Aorta (tissue), 5 donors: ENCODE data around the gene ST14. TPM values are rescaled to one million over a fixed set of nuclear protein-coding genes. Genes with fewer than 3 reads are reported as not detected.

Source experiments
- ATAC-seq: fragments of 200-7000 bp; cut with Tn5 transposase; one replicate; pipeline ENCODE4 v1.9.1; 2022; ENCODE audit warnings: moderate library complexity; ENCODE audit not compliant: low FRiP score
- DNase-seq, 2 donors: peaks; one replicate each; pipeline ENCODE4 v3.0.0-alpha.2; 2020
- H3K27ac ChIP-seq, 2 donors: one replicate each; pipeline ENCODE4 v1.5.1; 2013; ENCODE audit warnings: low read length in 2 of 2, mild to moderate bottlenecking in 2 of 2, moderate library complexity in 2 of 2, control low read depth in 1 of 2, inconsistent platforms in 1 of 2, low read depth in 1 of 2
- H3K27me3 ChIP-seq, 2 donors: one replicate each; pipeline ENCODE4 v1.6.1; 2013; ENCODE audit warnings: control low read depth in 1 of 2, low read length in 1 of 2, mild to moderate bottlenecking in 1 of 2, moderate library complexity in 1 of 2; ENCODE audit not compliant: insufficient read depth in 2 of 2, control insufficient read depth in 1 of 2
- H3K36me3 ChIP-seq, 2 donors: one replicate each; pipeline ENCODE4 v1.6.1; 2013; ENCODE audit warnings: control low read depth in 1 of 2, low read length in 1 of 2, mild to moderate bottlenecking in 1 of 2; ENCODE audit not compliant: insufficient read depth in 2 of 2, control insufficient read depth in 1 of 2
- H3K4me1 ChIP-seq, 2 donors: one replicate each; pipeline ENCODE4 v1.6.1; 2013; ENCODE audit warnings: low read length in 2 of 2, control low read depth in 1 of 2, mild to moderate bottlenecking in 1 of 2, moderate library complexity in 1 of 2; ENCODE audit not compliant: insufficient read depth in 2 of 2, control insufficient read depth in 1 of 2
- H3K4me3 ChIP-seq, 2 donors: one replicate each; pipeline ENCODE4 v1.5.1; 2013; ENCODE audit warnings: low read length in 2 of 2, control low read depth in 1 of 2, mild to moderate bottlenecking in 1 of 2
- H3K9me3 ChIP-seq: one replicate; pipeline ENCODE4 v1.6.1; 2013; ENCODE audit warnings: mild to moderate bottlenecking, low read length; ENCODE audit not compliant: control insufficient read depth
- WGBS, 2 donors: extraction: QIAGEN DNeasy Blood & Tissue Kit; methylation state at CpG; one replicate each; pipeline ENCODE4 v1.1.7; 2013; 5-methylcytosine and 5-hydroxymethylcytosine counted together
- intact Hi-C, 2 donors: fragments of 100-400 bp; cut with DNase I; formaldehyde crosslinking; loops; one replicate each; pipeline versions ENCODE4 v1.14.2 to v1.15.0; 2022
- polyA plus RNA-seq, 2 donors: library from polyadenylated mRNA; stranded (reverse); fragments of 200-250 nt; gene quantifications; one replicate each; pipeline ENCODE4 v1.2.3, GENCODE V29; 2013
- total RNA-seq, 2 donors: library from RNA; stranded (reverse); fragmentation: NEBNext Ultra II Directional; extraction: Animal tissue kit (Norgen Biotek cat#: 25700); gene quantifications; one replicate each; pipeline ENCODE4 v1.2.1, GENCODE V29; 2021
- donor health status: healthy with polysubstance abuse.
- donor health status: Bipolar disorder and iron deficiency.
- donor health status: DM: no; HTN: no; CAD: no.
- donor health status: DM: no; HTN: no; CAD: no.
- donor health status: DM: yes; HTN: yes; CAD: no.

ST14 gene
- total and polyA plus RNA-seq, 4 donors, result 0.74 to 14.4 (median 6.1) TPM

DNA sequence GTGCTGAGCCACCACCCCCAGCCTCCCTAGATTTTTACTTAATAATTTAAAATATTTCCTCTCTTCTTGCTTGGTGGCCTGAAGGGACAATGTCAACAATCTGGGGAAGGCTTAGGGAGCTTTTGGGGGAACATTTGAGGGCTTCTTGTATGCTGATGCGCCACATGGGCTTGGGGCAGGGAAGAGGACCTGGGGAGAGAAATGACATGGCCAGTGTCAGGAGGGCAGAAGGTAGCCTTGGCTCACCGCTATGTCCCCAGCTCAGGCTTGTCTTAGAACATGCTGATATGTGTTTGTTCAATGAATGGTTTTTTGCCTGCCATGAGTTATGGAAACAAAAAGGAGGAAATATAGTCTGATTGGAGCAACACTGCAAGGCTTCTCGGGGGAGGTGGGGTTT is 51.6 kb downstream of the ST14 start:
- no peaks in the 10 kb centered on the region for H3K4me1 ChIP-seq
- intact Hi-C loops, result loop anchor here (5.0 to 10.0 kb wide), 3 partner anchors 181 to 216 kb away; partner anchors contain the start of gene ADAMTS8 (in 1 of the 2)
- H3K27ac ChIP-seq, result no peak overlapping the region
- no peaks in the 10 kb centered on the region for H3K27me3 ChIP-seq
- peak in 1 of 2 donors; percentile 17 for DNase-seq
- ATAC-seq, result no peak
- no peaks in the 10 kb centered on the region for H3K36me3 ChIP-seq
- no peaks in the 10 kb centered on the region for H3K9me3 ChIP-seq
- H3K4me3 ChIP-seq, result no peak overlapping the region
- 94% methylated on average over 3 of the region's 3 CpGs for WGBS, 2 donors

DNA sequence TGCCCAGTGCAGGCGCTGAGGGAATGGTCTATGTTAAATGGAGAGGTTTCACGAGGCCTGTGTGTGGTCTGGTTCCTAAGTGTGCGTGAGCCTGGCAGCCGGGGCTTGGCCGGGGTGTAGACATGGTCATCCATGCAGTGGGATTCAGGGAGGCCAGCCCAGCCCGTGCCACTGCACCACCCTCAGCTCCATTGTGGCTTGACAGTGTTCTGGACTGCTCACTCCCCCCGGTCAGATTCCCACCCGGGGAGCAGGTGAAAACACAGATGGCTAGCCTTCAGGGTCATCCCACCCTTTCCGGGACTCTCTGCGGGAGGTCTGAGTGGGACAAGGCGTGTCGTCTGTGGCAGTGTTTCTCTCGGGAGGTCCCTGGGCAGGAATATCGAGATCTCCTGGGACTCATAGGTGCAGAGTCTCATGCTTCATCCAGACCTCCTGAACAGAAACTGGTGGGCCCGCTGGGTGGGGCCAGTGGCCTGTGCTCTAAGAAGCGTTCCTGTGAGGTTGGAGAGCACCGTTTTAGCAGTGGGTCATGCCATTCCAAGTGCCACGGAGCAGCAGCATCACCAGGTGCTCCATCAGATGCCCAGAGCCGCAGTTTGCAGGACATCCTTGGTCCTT is 52.3 kb downstream of the ST14 start:
- peak in 1 of 2 donors; percentile 68 for DNase-seq
- H3K4me3 ChIP-seq, result no peak overlapping the region
- no peak for ATAC-seq
- H3K9me3 ChIP-seq, result no peaks in the 10 kb centered on the region
- H3K27me3 ChIP-seq, result no peaks in the 10 kb centered on the region
- intact Hi-C loops, result loop anchor here (2.0 to 10.0 kb wide), 4 partner anchors 180 to 219 kb away; partner anchors contain the start of gene ADAMTS8 (in 1 of the 2)
- WGBS, 2 donors, result 84 to 90% methylated on average over 19 of the region's 19 CpGs
- no peaks in the 10 kb centered on the region for H3K4me1 ChIP-seq
- H3K36me3 ChIP-seq, result no peaks in the 10 kb centered on the region
- no peak overlapping the region for H3K27ac ChIP-seq

DNA sequence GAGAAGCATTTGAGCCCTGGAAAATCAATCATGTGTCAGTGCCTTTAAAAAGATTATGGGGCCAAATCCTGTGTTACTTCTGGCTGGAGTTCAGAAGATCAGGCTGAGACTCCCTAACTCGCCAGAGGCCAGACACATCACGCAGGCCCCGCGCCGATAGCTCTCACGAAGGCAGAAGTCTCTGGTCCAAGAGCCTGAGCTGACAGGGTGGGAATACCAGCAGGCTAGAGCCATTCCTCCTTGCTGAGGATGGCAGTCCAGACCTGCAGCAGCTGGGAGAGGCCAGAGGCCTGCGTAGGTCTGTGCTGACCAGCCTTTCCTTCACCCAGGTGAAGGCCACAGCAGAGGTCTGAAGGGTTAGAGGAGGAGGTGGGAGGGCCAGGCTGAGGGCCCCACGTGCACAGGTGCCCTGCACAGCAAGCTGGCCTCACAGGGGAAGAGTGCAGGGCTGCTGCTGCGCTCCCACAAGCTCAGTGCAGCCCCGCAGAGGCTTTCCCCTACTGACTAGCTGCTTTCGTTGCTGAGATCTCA is 52.9 kb downstream of the ST14 start:
- no peaks in the 10 kb centered on the region for H3K9me3 ChIP-seq
- ATAC-seq (no peak), DNase-seq (peak in 1 of 2 donors; percentile 28)
- WGBS, 2 donors, result 45 to 50% methylated on average over 11 of the region's 11 CpGs
- H3K27me3 ChIP-seq, result no peaks in the 10 kb centered on the region
- H3K4me1 ChIP-seq, result no peaks in the 10 kb centered on the region
- H3K27ac ChIP-seq, result no peak overlapping the region
- H3K4me3 ChIP-seq, result no peak overlapping the region
- H3K36me3 ChIP-seq, result no peaks in the 10 kb centered on the region
- intact Hi-C loops, result loop anchor here (2.0 to 10.0 kb wide), 4 partner anchors 180 to 218 kb away; partner anchors contain the start of gene ADAMTS8 (in 1 of the 2)

DNA sequence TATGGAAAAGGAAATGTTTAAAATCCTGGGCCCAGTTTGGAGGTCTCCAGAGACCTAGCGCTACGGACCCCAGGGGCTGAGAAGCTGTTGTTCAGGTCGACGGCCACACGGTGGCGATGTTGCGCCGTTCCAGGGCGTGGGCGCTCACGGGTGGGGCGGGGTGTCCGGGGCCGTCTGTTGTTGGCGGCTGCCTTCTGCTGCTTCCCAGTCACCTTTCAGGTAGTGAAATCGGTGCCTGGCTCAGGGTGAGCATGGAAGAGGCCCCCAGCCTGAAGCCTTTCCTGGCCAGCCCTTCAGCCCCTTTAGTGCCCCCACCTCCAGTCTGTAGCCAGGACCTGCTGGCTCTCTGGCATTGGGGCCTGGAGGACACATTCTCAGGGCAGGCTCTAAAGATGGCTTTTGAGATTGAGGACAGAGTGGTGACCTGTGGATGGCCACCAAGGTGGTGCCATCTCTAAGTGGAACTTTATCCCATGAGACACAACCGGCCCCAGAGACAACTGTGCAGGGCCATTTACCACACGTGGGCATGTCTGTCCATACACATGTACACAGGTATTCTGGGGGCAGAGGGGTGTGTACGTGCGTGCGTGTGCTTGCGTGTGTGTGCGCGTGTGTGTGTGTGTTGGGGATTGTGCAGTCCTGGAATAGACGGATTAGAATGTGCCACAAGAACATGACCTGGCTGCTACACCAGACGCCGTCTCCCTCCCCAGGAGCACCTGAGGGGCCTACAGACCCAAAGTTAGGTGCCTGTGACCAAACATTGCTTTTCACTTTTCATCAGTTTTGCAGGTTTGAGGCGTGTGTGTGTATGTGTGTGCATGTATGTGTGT is 53.8 kb downstream of the ST14 start:
- peak in 1 of 2 donors; percentile 91 for DNase-seq
- Histone ChIP-seq H3K4me1 (no peaks in the 10 kb centered on the region), H3K4me3 (no peak overlapping the region), H3K9me3 (no peaks in the 10 kb centered on the region), H3K27me3 (no peaks in the 10 kb centered on the region), H3K27ac (no peak overlapping the region), H3K36me3 (no peaks in the 10 kb centered on the region)
- intact Hi-C loops, result loop anchor here (2.0 to 10.0 kb wide), 4 partner anchors 179 to 217 kb away; partner anchors contain the start of gene ADAMTS8 (in 1 of the 2)
- WGBS, 2 donors, result 34 to 35% methylated on average over 28 of the region's 28 CpGs
- ATAC-seq, result peak; percentile 77

DNA sequence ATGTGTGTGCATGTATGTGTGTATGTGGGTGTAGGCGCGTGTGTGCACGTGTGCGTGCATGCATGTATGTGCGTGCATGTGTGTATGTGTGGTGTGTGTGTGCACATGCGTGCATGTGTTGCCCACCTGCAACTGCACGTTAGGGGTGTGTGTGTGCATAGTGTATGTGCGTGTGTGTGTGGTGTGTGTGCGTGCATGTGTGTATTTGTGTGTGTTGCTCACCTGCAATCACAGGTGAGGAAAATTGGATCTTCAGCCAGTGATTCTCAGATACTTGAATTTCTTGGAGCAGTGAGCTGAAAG is 54.3 kb downstream of the ST14 start:
- Histone ChIP-seq H3K27me3 (no peaks in the 10 kb centered on the region), H3K4me1 (no peaks in the 10 kb centered on the region), H3K9me3 (no peaks in the 10 kb centered on the region), H3K36me3 (no peaks in the 10 kb centered on the region), H3K4me3 (no peak overlapping the region), H3K27ac (no peak overlapping the region)
- intact Hi-C loops, result loop anchor here (2.0 to 10.0 kb wide), 4 partner anchors 178 to 217 kb away; partner anchors contain the start of gene ADAMTS8 (in 1 of the 2)
- ATAC-seq, result no peak
- DNase-seq, result peak in 1 of 2 donors; percentile 67
- 91 to 96% methylated on average over 9 of the region's 9 CpGs for WGBS, 2 donors

DNA sequence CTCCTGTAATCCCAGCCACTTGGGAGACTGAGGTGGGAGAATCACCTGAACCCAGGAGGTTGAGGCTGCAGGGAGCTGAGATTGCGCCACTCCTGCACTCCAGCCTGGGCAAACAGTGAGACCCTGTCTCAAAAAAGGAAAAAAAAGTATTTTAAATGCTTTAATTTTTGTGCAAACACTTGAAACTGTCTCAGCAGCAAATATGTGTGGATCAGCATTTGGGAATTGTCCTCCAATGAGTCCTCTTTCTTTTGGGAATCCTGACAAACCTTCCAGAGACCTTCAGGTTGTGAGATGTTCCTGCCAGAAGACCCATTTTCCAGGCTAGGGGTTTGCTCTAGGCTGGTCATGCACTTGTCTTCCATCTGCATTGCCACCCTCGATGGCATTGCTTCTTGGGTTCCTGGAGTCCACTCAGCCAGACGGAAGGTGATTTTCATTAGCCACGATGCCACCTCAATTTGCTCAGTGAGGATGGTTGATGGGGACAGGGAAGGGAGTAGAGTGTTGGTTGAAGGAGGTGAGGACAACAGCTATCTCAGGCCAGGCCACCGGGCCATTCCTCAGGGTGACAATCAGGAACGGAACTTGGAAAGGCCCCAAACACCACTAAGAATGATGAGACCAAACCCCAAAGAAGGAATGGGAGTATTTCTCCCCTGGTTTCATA is 55.4 kb downstream of the ST14 start:
- no peak overlapping the region for H3K4me3 ChIP-seq
- no peaks in the 10 kb centered on the region for H3K36me3 ChIP-seq
- no peaks in the 10 kb centered on the region for H3K4me1 ChIP-seq
- WGBS, 2 donors, result 83 to 87% methylated on average over 6 of the region's 6 CpGs
- ATAC-seq (no peak), DNase-seq (peak in 1 of 2 donors; percentile 22)
- intact Hi-C loops, result loop anchor here (5.0 to 10.0 kb wide), 3 partner anchors 177 to 212 kb away; partner anchors contain the start of gene ADAMTS8 (in 1 of the 2)
- no peaks in the 10 kb centered on the region for H3K27me3 ChIP-seq
- H3K9me3 ChIP-seq, result no peaks in the 10 kb centered on the region
- H3K27ac ChIP-seq, result no peak overlapping the region

DNA sequence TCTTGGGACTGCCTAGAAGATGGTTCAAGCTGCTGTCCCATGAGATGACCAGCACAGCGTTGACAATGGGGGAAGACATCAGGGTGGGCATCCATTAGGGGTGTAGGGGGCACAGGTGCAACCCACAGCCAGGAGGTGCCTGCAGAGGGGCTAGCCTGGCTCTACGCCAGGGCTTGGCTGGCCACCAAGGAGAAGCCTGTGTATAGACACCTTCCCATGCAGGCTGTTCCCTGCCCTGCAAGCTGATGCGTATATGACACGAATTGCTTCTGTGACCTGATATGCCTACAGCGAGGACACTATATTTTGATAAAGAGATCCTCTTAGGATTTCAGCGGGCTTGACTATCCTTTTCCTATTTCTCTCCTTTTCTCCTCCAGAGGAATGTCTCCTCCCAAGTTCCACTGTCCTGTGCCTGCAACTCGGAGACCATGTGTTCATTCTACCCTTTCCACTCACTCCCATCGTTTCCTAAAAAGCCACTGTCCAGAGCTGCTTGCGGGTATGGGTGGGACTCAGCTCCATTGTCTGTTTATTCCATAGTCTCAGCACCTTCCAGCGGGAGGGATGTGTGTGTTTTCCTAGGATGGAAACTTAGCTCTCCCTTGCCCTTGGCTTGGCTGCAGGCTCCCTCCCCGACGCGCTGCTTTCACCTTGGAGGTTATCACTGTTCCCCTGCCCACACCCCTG is 56.1 kb downstream of the ST14 start:
- Histone ChIP-seq H3K27ac (no peak overlapping the region), H3K4me3 (no peak overlapping the region), H3K36me3 (no peaks in the 10 kb centered on the region), H3K9me3 (no peaks in the 10 kb centered on the region), H3K27me3 (no peaks in the 10 kb centered on the region), H3K4me1 (no peaks in the 10 kb centered on the region)
- intact Hi-C loops, result loop anchor here in 1 of 2 donors (10.0 kb wide), 1 partner anchor 179 kb away; no protein-coding TSS in a partner anchor
- ATAC-seq (no peak), DNase-seq (no peak)
- 68 to 74% methylated on average over 13 of the region's 13 CpGs for WGBS, 2 donors

DNA sequence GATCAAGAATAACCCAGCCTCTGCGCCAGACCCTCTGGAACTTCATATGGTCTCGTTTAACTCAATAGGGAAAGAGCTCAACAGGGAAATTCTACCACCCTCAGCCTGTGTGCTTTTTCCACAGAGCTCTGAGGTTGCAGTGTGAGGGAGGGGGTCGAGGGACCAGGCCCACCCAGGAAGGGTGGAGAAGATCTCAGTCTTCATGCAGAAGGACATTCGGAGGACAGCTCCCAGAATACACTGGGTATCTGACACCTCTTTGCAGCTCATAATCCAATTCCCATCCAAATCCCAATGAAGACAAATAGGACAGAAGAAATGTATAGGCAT is 56.6 kb downstream of the ST14 start:
- no peak overlapping the region for H3K4me3 ChIP-seq
- no peaks in the 10 kb centered on the region for H3K4me1 ChIP-seq
- WGBS, 2 donors, result 63 to 66% methylated on average over 4 of the region's 4 CpGs
- intact Hi-C loops, result loop anchor here in 1 of 2 donors (10.0 kb wide), 1 partner anchor 179 kb away; no protein-coding TSS in a partner anchor
- no peaks in the 10 kb centered on the region for H3K27me3 ChIP-seq
- no peak overlapping the region for H3K27ac ChIP-seq
- DNase-seq (no peak), ATAC-seq (no peak)
- H3K36me3 ChIP-seq, result no peaks in the 10 kb centered on the region
- H3K9me3 ChIP-seq, result no peaks in the 10 kb centered on the region
